Brain microvascular endothelial cell (primary cell): ENCODE measurements around the gene WDR83.
"Not testable (repeated sequence)": the region's sequence is repeated elsewhere in the genome, so short reads cannot be mapped to it uniquely, and the experiment has no call there.

Experiments
- DNase-seq: peaks from one replicate; pipeline ENCODE4 v3.0.0-alpha.2; 2020
- H3K27ac ChIP-seq: fragments of 250-450 bp; sonication (Bioruptor Pico); 2 replicates; pipeline ENCODE4 v1.5.1; 2020; ENCODE audit warnings: mild to moderate bottlenecking, moderate library complexity
- H3K27me3 ChIP-seq: fragments of 250-450 bp; sonication (Bioruptor Pico); replicated peaks from 2 replicates; pipeline ENCODE4 v1.5.1; 2020; ENCODE audit warnings: mild to moderate bottlenecking
- H3K36me3 ChIP-seq: fragments of 250-450 bp; sonication (Bioruptor Pico); replicated peaks from 2 replicates; pipeline ENCODE4 v1.5.1; 2020; ENCODE audit warnings: mild to moderate bottlenecking
- H3K4me3 ChIP-seq: 2 replicates; pipeline ENCODE4 v1.5.1; 2011; ENCODE audit warnings: low read depth, mild to moderate bottlenecking, control low read depth, low read length, moderate library complexity
- in situ Hi-C: cut with HindIII; loops from 2 replicates; pipeline ENCODE4 v1.10.0; 2017; ENCODE audit warnings: low sequenced_read_pairs, low pct_ligation_motif_present
- TF ChIP-seq, protein P1 (sequence below): IDR thresholded peaks from 2 replicates; pipeline ENCODE4 v1.5.1; 2011; ENCODE audit warnings: low read depth, mild to moderate bottlenecking, moderate library complexity, low read length, control low read depth, inconsistent platforms; ENCODE audit errors: missing control alignments

The WDR83 gene, protein sequence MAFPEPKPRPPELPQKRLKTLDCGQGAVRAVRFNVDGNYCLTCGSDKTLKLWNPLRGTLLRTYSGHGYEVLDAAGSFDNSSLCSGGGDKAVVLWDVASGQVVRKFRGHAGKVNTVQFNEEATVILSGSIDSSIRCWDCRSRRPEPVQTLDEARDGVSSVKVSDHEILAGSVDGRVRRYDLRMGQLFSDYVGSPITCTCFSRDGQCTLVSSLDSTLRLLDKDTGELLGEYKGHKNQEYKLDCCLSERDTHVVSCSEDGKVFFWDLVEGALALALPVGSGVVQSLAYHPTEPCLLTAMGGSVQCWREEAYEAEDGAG

DNA sequence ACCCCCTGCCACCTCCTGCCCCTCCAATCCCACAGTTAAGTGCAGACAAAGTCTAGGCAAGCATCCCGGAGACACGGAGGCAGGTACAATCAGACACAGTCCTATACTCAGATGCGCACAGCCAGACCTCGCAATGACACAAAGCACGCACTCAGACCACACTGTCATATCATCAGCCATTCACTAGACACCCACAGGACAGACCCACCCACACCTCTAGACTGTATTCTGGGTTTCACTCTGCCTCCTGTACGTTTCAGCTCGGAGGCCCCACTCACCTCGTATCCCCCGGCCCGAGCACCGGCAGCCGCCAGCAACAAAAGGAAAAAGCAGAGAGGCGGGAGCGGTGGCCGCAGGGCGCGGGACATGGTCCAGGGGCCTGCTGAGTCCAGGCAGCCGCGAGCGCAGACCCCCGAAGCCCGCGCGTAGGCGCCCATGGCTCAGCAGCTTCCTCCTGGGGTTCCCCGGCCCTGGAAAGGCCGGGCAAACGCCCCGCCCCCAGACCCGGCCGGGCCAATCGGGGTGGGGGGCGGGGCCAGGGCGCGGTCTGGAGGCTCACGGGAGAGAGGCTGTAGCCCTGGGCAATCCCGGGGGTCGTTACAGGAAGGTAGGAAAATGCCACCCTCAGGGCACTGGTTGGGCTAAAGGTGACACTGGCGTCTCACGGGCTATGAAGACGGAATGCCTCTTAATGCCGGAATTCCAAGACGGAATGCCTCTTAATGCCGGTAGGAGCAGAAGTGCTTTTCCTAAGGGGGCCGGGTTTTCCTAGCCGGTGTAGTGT, at the start of gene WDR83, which contains the start of gene MAN2B1:
WDR83 (plus strand) TSS at position 543 of the 784 bp plus-strand sequence. CDS start 2,984 bp downstream, outside the sequence.
MAN2B1 (minus strand) TSS at position 478 of the 784 bp plus-strand sequence; CDS start at position 437, 41 bp downstream.
- no peaks in the 10 kb centered on the region for H3K27me3 ChIP-seq
- in situ Hi-C loops: no loop called here
- H3K36me3 ChIP-seq: peaks cover 11% of the 10 kb centered on the region
- TF ChIP-seq, protein P1, sequence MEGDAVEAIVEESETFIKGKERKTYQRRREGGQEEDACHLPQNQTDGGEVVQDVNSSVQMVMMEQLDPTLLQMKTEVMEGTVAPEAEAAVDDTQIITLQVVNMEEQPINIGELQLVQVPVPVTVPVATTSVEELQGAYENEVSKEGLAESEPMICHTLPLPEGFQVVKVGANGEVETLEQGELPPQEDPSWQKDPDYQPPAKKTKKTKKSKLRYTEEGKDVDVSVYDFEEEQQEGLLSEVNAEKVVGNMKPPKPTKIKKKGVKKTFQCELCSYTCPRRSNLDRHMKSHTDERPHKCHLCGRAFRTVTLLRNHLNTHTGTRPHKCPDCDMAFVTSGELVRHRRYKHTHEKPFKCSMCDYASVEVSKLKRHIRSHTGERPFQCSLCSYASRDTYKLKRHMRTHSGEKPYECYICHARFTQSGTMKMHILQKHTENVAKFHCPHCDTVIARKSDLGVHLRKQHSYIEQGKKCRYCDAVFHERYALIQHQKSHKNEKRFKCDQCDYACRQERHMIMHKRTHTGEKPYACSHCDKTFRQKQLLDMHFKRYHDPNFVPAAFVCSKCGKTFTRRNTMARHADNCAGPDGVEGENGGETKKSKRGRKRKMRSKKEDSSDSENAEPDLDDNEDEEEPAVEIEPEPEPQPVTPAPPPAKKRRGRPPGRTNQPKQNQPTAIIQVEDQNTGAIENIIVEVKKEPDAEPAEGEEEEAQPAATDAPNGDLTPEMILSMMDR: no peak
- peak within 1 kb of the TSS; percentile 71 for H3K27ac ChIP-seq
- peak within 1 kb of the TSS; percentile 78 for H3K4me3 ChIP-seq
- DNase-seq: peak; percentile 42

DNA sequence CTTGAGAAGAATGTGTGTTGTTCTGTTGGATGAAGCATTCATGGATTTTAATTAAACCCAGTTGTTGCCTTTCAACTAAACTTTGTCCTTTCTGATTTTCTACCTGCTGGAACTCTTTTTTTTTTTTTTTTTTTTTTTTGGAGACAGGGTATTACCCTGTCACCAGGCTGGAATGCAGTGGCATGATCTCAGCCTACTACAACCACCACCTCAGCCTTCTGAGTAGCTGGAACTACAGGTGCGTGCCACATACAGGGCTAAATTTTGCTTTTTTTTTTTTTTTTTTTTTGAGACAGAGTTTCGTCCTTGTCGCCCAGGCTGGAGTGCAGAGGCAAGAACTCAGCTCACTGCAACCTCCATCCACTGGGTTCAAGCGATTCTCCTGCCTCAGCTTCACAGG, 49.0 kb upstream of the WDR83 start:
- Histone ChIP-seq H3K36me3 (peaks cover 30% of the 10 kb centered on the region), H3K4me3 (no peak overlapping the region), H3K27ac (no peak overlapping the region), H3K27me3 (no peaks in the 10 kb centered on the region)
- in situ Hi-C loops: no loop called here
- DNase-seq: no peak
- TF ChIP-seq, protein P1: no peak

DNA sequence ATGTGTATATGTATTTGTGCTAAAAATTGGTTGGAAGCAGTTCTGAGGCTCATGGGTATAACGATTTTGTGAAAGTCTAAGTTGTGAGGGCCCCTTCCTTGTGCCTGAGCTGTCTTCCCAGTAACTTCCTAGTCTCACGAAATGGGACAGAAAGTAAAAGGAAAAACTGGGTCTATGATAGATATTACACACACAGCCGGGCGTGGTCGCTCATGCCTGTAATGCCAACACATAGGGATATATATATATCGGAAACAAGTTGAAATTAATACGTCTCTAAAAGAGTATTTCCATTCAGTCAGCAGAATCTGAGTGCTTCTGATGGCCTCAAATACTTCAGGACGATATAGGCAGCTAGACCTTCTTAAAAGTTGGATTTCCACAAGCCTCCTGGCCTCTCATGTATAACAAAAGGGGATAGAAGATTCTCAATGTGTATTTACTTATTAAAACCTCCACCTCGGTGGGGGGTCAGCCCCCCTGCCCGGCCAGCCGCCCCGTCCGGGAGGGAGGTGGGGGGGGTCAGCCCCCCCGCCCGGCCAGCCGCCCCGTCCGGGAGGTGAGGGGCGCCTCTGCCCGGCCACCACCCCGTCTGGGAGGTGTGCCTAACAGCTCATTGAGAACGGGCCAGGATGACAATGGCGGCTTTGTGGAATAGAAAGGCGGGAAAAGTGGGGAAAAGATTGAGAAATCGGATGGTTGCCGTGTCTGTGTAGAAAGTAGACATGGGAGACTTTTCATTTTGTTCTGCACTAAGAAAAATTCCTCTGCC, 45.2 kb upstream of the WDR83 start:
- H3K27ac ChIP-seq, in situ Hi-C loops, H3K27me3 ChIP-seq, DNase-seq, H3K4me3 ChIP-seq: not testable (repeated sequence)
- H3K36me3 ChIP-seq: peaks cover 37% of the 10 kb centered on the region

DNA sequence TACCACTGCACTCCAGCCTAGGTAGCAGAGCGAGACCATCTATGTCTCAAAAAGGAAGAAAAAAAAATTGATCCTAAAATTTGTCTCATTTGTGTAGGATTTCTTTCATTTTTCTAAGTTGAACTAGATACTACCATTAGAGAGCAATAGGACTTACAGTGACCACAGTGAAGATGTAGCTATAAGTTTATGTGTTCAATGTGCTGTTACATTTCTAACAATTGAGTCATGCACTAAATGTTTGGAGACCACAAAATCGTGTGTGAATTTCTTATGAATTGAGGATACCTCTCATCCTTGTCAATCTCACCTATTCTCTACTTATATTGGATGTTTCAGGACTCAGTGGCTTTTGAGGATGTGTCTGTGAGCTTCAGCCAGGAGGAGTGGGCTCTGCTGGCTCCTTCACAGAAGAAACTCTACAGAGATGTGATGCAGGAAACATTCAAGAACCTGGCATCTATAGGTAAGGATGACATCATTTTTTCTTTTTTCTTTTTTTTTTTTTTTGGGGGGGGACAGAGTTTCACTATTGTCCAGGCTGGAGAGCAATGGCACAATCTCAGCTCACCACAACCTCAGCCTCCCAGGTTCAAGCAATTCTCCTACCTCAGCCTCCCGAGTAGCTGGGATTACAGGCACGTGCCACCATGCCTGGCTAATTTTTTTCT, 43.1 kb upstream of the WDR83 start:
- in situ Hi-C loops: no loop called here
- TF ChIP-seq, protein P1: no peak
- Histone ChIP-seq H3K27ac (no peak overlapping the region), H3K36me3 (peaks cover 51% of the 10 kb centered on the region), H3K4me3 (no peak overlapping the region), H3K27me3 (no peaks in the 10 kb centered on the region)
- DNase-seq: no peak

DNA sequence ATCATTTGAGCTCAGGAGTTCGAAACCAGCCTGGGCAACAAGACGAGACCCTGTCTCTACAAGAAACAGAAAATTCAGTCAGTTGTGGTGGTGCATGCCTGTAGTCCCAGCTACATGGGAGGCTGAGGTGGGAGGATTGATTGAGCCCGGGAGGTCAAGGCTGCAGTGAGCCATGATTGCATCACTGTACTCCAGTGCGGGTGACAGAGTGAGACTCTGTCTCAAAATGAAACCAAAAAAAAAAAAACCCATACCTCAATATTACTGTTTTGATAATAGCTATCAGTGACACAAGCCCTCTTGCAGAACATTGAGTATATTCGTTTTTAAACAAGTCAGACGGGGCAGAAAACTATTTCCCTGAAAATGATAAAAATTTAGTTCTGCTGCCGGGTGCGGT, 39.6 kb upstream of the WDR83 start:
- H3K27ac ChIP-seq: no peak overlapping the region
- in situ Hi-C loops: no loop called here
- H3K4me3 ChIP-seq: no peak overlapping the region
- TF ChIP-seq, protein P1: no peak
- H3K36me3 ChIP-seq: peaks cover 69% of the 10 kb centered on the region
- no peak for DNase-seq
- no peaks in the 10 kb centered on the region for H3K27me3 ChIP-seq
